AG04450 (cell line): ENCODE measurements around the gene NUDT2. TPM values are rescaled to one million over a fixed set of nuclear protein-coding genes. Genes with fewer than 3 reads are reported as not detected.

Experiments
- CTCF ChIA-PET: fragments of 300-600, 350-600 bp; formaldehyde crosslinking; extraction: SDS; loops from one replicate; lab custom pipeline; 2022; ENCODE audit warnings: antibody characterized with exemption, inconsistent platforms; lab: Charles Lee
- POLR2A ChIA-PET: fragments of 350-600 bp; formaldehyde crosslinking; extraction: SDS; loops from one replicate; lab custom pipeline; 2021; ENCODE audit warnings: antibody characterized with exemption, inconsistent platforms; lab: Yijun Ruan, JAX
- DNase-seq: peaks from one replicate; pipeline ENCODE4 v3.0.0-alpha.2; 2011; ENCODE audit warnings: low read depth, low spot score
- H3K27ac ChIP-seq: one replicate; pipeline ENCODE4 v1.5.1; 2012; ENCODE audit warnings: low read depth, low read length, control low read depth
- H3K27me3 ChIP-seq: one replicate; pipeline ENCODE4 v1.6.0; 2012; ENCODE audit warnings: low read length; ENCODE audit not compliant: control insufficient read depth, insufficient read depth
- H3K4me3 ChIP-seq: 2 replicates; pipeline ENCODE4 v1.5.1; 2011; ENCODE audit warnings: mild to moderate bottlenecking, low read depth, low read length, control low read depth
- H3K9me3 ChIP-seq: 2 replicates; pipeline ENCODE4 v1.5.1; 2012; ENCODE audit warnings: low read length; ENCODE audit not compliant: control insufficient read depth, insufficient read depth
- polyA plus RNA-seq: library from polyadenylated mRNA; depleted of rRNA; stranded (reverse); fragments of >200 nt; gene quantifications from 2 replicates; pipeline ENCODE4 v1.2.3, GENCODE V29; 2011
- TF ChIP-seq, protein P1 (sequence below): IDR thresholded peaks from 2 replicates; pipeline ENCODE4 v1.5.1; 2011; ENCODE audit warnings: low read depth, low read length, control low read depth, inconsistent platforms

The NUDT2 gene
- polyA plus RNA-seq, 1 experiment: 44.8 TPM

DNA sequence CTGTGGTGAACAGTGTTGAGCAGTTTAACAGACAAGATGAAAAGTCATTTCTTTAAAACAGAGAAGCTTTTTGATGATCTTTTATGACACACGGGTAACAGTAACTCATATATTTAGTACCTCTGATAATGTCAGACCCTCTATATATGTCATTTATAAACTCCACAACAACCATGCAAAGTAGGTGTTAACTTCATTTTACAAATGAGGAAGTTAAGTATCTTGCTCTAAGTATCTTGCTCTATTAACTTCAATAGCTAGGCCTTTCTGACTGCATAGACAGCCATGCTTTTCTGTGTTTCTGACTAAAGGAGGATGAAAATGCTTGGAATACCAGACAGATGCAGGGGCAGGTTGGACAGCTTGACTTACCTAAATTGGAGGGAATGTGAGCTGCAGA is 1.8 kb downstream of the NUDT2 start:
- H3K27me3 ChIP-seq: no peaks in the 10 kb centered on the region
- H3K27ac ChIP-seq: no peak overlapping the region
- POLR2A ChIA-PET: no interaction called here
- no peak overlapping the region for H3K4me3 ChIP-seq
- H3K9me3 ChIP-seq: no peaks in the 10 kb centered on the region; the same call in 1 of the 2 replicates
- CTCF ChIA-PET: interaction anchor here (0.7 to 6.1 kb wide), 4 partner anchors 15 to 273 kb away, joined by 3 to 59 read pairs (median 34); partner anchors contain the start of gene MYORG
- TF ChIP-seq, protein P1, sequence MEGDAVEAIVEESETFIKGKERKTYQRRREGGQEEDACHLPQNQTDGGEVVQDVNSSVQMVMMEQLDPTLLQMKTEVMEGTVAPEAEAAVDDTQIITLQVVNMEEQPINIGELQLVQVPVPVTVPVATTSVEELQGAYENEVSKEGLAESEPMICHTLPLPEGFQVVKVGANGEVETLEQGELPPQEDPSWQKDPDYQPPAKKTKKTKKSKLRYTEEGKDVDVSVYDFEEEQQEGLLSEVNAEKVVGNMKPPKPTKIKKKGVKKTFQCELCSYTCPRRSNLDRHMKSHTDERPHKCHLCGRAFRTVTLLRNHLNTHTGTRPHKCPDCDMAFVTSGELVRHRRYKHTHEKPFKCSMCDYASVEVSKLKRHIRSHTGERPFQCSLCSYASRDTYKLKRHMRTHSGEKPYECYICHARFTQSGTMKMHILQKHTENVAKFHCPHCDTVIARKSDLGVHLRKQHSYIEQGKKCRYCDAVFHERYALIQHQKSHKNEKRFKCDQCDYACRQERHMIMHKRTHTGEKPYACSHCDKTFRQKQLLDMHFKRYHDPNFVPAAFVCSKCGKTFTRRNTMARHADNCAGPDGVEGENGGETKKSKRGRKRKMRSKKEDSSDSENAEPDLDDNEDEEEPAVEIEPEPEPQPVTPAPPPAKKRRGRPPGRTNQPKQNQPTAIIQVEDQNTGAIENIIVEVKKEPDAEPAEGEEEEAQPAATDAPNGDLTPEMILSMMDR: no peak
- no peak for DNase-seq

DNA sequence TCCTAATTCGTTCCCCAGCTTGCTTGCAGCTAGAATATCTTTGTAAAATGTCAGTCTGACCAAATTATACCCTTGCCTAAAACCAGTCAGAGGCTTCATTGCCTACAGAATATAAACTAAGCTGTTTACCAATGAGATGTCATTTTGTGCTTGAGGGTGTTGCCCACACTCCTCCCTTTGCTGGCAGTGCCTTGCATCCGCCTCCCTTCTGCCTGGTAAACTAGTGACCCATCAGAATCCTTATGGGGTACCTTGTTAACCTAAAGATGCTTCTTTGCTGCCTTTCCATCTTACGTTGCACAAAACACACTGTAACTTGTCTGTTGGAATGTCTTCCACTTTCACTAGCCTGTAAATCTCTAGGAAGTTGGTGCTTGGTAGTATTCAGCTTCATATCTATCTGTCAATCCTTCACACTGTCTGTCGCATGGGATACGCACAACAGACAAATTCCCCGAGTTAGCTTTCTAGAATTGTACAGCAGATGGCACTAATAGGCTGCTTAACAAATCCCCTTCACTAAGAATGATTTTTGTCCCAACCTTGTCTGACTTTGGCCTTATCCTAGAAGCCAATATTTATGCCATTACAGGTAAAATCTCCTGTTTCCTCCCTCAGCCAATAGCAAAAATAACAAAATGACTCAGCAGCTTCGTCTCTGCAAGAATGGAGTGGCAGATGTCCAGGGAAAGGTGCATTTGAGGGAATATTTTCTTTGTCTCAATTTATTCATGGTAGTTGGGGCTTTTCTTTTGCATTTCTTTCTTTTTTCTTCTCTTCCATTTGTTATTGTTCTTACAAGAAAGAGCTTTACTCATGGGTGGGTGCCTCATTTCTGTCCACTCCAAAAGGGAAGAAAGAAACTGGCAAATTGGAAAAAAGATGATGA is 3.0 kb downstream of the NUDT2 start:
- CTCF ChIA-PET: interaction anchor here (0.5 to 6.1 kb wide), 10 partner anchors 11 to 272 kb away, joined by 3 to 59 read pairs (median 7); partner anchors contain the start of gene MYORG

DNA sequence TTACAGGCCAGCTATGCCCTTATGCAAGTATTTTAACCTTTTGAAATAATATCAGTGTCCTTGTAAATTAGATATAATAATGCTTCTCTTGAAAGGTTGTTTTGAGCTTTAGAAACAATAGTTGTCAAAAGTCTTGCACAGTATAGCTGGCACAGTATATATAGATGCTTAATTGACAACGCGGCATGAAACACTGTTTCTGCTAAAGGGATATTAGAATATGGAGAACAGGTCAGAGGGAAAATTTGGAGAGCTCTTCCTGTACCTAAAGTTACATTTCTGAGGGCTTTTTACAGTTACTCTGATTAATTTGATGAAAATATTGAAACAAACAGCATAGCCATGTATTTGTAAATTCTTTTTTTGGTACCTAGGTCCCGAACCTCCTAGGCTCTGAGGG is 4.5 kb downstream of the NUDT2 start:
- Histone ChIP-seq H3K9me3 (no peaks in the 10 kb centered on the region; the same call in 1 of the 2 replicates), H3K4me3 (no peak overlapping the region), H3K27me3 (no peaks in the 10 kb centered on the region), H3K27ac (no peak overlapping the region)
- DNase-seq: no peak
- ChIA-PET CTCF (interaction anchor here (0.6 to 6.1 kb wide), 10 partner anchors 13 to 419 kb away, joined by 3 to 59 read pairs (median 6); partner anchors contain the start of gene MYORG), POLR2A (no interaction called here)
- TF ChIP-seq, protein P1: no peak

More for the DNA sequence above, 3.0 kb downstream of the NUDT2 start:
- POLR2A ChIA-PET: no interaction called here
- no peak overlapping the region for H3K4me3 ChIP-seq
- no peaks in the 10 kb centered on the region; the same call in 1 of the 2 replicates for H3K9me3 ChIP-seq
- no peak overlapping the region for H3K27ac ChIP-seq
- TF ChIP-seq, protein P1: peak; percentile 58
- H3K27me3 ChIP-seq: no peaks in the 10 kb centered on the region
- DNase-seq: no peak

DNA sequence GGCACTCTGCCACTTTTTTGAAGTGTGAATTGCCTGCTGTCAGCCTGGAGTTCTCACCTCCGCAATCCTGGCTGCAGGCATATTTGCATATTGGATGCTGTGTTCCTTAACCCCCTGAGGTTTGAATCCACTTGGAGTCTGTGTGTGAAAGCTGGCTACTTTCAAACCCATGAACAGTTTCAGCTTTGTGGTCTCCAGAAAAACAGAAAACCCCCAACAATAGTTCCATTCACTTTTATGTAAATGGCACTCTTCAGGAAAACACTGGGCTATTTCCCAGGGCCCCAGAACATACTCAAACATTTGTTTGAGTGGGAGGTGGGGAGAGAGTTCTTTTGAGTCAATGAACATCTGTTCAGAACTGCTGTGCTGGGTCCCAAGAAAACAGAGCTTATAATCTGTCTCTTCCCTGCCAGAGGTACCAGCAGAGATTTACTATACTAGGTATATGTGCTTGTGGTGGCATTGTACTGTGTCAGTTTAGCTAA is 5.0 kb downstream of the NUDT2 start:
- POLR2A ChIA-PET: interaction anchor here (1.2 kb wide), 1 partner anchor 12 kb away, joined by 3 read pairs; no protein-coding TSS in a partner anchor
- no peak for DNase-seq
- CTCF ChIA-PET: interaction anchor here (0.6 to 6.1 kb wide), 8 partner anchors 43 to 269 kb away, joined by 3 to 59 read pairs (median 16); partner anchors contain the start of gene MYORG
- Histone ChIP-seq H3K27me3 (no peaks in the 10 kb centered on the region), H3K4me3 (no peak overlapping the region), H3K9me3 (no peaks in the 10 kb centered on the region; the same call in 1 of the 2 replicates), H3K27ac (no peak overlapping the region)
- TF ChIP-seq, protein P1: no peak
